GM10266 (cell line): ENCODE results near the gene CARM1.
"Not testable (repeated sequence)": the region's sequence is repeated elsewhere in the genome, so short reads cannot be mapped to it uniquely, and the experiment has no call there.

Experiments
- DNase-seq: peaks from one replicate; pipeline ENCODE4 v3.0.0; 2012; ENCODE audit errors: extremely low spot score
- TF ChIP-seq, protein P1 (sequence below): IDR thresholded peaks from 2 replicates; pipeline ENCODE4 v1.5.1; 2012; ENCODE audit warnings: mild to moderate bottlenecking, low read depth; ENCODE audit not compliant: control insufficient read depth, insufficient read depth; ENCODE audit errors: missing control alignments

The CARM1 gene

GRCh38 chr19:10935371-10936059 lies 64.2 kb downstream of the CARM1 start:
- TF ChIP-seq, protein P1, sequence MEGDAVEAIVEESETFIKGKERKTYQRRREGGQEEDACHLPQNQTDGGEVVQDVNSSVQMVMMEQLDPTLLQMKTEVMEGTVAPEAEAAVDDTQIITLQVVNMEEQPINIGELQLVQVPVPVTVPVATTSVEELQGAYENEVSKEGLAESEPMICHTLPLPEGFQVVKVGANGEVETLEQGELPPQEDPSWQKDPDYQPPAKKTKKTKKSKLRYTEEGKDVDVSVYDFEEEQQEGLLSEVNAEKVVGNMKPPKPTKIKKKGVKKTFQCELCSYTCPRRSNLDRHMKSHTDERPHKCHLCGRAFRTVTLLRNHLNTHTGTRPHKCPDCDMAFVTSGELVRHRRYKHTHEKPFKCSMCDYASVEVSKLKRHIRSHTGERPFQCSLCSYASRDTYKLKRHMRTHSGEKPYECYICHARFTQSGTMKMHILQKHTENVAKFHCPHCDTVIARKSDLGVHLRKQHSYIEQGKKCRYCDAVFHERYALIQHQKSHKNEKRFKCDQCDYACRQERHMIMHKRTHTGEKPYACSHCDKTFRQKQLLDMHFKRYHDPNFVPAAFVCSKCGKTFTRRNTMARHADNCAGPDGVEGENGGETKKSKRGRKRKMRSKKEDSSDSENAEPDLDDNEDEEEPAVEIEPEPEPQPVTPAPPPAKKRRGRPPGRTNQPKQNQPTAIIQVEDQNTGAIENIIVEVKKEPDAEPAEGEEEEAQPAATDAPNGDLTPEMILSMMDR, result no peak
- no peak for DNase-seq

DNA sequence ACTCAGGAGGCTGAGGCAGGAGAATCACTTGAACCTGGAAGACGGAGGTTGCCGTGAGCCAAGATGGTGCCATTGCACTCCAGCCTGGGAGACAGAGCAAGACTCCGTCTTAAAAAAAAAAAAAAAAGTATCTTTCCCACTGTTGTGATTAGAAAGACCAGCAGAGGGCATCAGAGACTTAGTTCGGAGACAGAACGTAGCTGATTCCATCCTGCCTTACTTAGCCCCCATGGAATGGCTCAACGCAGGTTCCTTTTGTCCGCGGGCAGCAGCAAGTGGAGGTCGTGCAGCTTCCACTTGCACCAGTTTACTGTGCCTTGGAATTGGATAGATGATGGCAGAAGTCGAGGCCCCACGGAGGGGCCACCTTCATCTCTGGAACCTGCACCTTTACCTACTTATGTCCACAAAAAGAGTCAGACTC lies 65.3 kb downstream of the CARM1 start:
- peak; percentile 66 for DNase-seq

DNA sequence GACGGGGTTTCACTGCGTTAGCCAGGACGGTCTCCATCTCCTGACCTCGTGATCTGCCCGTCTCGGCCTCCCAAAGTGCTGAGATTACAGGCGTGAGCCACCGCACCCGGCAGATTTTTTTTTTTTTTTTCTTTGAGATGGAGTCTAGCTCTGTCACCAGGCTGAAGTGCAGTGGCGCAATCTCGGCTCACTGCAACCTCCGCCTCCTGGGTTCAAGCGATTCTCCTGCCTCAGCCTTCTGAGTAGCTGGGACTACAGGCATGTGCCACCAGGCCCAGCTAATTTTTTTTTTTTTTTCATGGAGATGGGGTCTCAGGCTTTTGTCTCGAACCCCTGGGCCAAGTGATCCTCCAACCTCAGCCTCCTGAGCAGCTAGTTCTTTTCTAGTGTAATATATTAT lies 70.3 kb downstream of the CARM1 start:
- not testable (repeated sequence) for DNase-seq

More for the DNA sequence above, 65.3 kb downstream of the CARM1 start:
- TF ChIP-seq, protein P1, result peak; percentile 62

DNA sequence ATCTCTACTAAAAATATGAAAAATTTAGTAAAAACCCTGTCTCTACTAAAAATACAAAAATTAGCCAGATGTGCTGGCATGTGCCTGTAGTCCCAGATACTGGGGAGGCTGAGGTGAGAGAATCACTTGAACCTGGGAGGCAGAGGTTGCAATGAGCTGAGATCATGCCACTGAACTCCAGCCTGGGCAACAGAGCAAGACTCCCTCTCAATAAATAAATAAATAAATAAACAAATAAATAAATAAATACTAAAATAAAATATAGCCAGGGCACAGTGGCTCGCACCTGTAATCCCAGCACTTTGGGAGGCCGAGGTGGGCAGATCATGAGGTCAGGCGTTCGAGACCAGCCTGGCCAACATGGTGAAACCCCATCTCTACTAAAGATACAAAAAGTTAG lies 72.1 kb downstream of the CARM1 start:
- DNase-seq, result not testable (repeated sequence)

DNA sequence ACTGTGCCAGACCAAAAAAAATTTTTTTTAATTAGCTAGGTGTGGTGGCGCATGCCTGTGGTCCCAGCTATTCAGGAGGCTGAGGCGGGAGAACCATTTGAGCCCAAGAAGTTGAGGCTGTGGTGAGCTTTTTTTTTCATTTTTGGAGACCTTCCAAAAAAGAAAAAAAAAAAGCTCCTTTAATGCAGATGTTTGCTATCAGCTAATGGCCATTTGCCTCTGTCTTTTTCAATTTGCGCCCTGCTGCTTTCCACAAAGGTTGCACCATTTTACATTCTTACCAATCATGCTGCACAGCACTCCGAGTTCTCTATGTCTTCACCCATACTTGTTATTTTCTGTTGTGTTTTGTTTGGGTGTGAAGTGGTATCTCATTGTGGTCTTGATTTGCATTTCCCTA lies 73.9 kb downstream of the CARM1 start:
- TF ChIP-seq, protein P1, result no peak
- DNase-seq, result no peak

DNA sequence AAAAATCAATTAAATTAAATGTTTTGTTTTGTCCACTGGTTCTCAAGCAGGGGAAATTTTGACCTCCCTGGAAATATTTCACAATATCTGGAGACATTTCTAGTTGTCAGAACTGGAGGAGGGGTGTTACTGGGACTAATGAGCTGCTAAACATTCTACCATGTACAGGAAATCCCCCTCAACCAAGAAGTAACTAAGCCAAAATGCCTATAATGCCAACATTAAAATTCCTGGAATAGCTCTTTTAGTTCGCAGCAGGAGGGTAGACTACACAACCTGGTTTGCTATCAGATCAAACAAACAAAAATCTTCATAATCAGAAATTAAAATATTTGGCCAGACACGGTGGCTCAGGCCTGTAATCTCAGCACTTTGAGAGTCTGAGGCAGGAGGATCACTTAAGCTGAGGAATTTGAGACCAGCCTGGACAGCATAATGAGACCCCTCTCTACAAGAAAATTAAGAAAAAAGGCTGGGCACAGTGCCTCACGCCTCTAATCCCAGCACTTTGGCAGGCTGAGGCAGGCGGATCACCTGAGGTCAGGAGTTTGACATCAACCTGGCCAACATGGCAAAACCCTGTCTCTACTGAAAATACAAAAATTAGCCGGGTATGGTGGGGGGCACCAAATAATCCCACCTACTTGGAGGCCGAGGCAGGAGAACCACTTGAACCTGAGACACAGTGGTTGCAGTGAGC lies 75.8 kb downstream of the CARM1 start:
- TF ChIP-seq, protein P1, result no peak
- no peak for DNase-seq

GRCh38 chr19:10952809-10953208 lies 81.5 kb downstream of the CARM1 start:
- TF ChIP-seq, protein P1, result no peak
- DNase-seq, result no peak

- DNase-seq, result not testable (repeated sequence)
Measured at GRCh38 chr19:10959277-10959968, 88.1 kb downstream of the CARM1 start.
